ENCODE measurements around the gene RNF224. TPM values are rescaled to one million over a fixed set of nuclear protein-coding genes. Genes with fewer than 3 reads are reported as not detected.
A peak's percentile ranks its signal among the peaks of the same experiment; 100 is the strongest.

Gene RNF224
- total RNA-seq, 1 donor = not detected

DNA sequence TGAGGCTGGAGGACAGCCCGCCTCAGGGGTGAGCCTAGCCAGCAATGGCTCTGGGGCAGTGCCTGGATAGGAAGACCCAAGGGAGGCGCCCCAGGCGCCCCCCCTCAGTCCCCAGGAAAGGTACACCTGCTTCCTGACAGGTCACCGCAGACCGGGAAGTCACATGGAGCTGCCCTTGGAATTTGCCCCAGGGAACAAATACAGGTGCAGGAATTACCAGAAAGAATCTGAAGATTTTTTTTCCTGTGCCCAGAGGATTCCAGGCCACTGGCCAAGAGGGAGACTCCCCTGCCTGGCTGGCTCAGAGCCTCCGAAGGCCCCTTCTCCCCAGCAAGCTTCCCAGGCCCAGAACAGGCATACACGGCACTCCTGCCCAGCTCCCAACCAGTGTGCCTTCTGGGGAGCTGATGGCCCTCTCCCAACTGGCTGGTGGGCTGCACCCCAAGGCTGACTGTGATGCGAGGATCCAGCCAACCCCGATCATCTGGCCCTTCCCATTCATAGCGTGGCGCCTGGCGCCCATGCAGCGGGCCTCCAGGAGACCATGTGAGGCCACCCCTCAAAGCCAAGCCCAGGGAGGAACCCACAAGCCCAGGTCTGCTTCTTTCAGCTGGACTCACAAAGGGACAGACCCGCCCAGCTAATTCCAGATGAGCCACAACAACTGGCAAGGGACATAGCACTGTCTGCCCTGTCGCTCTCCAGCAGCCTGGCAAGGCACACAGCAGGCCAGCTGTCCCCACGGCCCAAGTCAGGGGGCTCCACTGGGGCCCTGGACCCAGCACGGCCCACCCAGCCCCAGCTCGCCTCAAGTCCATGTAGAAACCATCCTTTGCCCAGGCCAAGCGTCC lies 29.0 kb upstream of the RNF224 start:
- TF ChIP-seq, protein P1, sequence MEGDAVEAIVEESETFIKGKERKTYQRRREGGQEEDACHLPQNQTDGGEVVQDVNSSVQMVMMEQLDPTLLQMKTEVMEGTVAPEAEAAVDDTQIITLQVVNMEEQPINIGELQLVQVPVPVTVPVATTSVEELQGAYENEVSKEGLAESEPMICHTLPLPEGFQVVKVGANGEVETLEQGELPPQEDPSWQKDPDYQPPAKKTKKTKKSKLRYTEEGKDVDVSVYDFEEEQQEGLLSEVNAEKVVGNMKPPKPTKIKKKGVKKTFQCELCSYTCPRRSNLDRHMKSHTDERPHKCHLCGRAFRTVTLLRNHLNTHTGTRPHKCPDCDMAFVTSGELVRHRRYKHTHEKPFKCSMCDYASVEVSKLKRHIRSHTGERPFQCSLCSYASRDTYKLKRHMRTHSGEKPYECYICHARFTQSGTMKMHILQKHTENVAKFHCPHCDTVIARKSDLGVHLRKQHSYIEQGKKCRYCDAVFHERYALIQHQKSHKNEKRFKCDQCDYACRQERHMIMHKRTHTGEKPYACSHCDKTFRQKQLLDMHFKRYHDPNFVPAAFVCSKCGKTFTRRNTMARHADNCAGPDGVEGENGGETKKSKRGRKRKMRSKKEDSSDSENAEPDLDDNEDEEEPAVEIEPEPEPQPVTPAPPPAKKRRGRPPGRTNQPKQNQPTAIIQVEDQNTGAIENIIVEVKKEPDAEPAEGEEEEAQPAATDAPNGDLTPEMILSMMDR (IDR thresholded peaks at IDR 0.05; ENCODE audit: insufficient read depth, low read depth, low read length) = no peak
- no peak overlapping the region for H3K4me3 ChIP-seq (ENCODE audit: low read depth, low read length)
- no peak for DNase-seq (ENCODE audit: low read depth)

DNA sequence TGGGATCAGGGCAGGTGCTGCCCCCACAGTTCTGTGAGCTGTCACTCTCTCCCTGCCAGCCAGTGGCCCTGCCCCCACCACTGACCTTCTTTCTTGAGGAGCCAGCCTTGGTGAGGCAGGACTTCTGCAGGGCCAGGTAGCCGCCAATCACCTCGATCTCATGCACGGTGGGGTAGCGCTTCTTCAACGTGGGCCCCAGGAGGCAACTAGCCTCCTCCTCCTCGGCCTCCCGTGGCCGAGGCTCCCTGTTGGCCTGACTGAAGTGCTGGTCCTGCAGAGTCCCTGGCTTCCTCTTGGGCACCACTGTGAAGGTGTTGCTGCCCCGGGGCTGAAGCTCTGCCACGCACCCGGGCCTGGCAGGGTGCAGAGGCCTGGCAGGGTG lies 28.4 kb upstream of the RNF224 start:
- TF ChIP-seq, protein P1 (IDR thresholded peaks at IDR 0.05; ENCODE audit: insufficient read depth, low read depth, low read length) = no peak
- no peak for DNase-seq (ENCODE audit: low read depth)
- peak overlapping the region; percentile 54 for H3K4me3 ChIP-seq (ENCODE audit: low read depth, low read length)

DNA sequence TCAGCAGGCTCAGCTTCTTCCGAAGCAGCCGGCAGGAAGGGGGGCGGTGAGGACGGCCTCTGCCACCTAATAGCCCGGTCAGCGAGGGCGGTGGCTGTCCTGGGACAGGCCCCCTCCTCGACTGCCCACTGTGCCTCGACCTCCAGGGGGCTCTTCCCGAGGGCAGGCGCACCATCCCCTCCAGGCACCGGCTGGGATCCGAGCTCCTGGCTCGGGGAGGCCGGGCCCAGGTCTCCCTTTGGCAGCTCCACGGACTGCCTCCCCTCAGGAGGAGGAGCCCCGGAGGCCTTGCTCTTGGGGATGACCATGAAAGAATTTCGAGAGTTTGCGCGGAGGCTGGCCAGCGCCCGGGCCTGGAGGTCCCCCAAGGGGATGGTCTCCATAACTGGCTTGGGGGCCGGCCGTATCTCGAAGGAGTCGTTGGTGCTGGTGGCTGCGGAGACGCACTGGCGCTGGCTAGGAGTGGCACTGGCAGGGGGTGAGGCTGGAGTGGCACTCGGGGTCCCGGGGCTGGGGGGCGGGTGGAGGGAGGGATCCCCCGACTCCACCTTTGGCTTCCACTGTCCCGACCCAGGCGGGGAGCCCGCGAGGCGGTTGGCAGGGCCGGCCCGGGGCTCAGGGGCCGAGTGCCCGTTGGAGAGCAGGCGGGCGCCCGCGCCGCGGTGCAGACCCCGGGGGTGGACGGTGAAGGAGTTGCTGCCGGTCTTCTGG lies 27.7 kb upstream of the RNF224 start:
- TF ChIP-seq, protein P1 (IDR thresholded peaks at IDR 0.05; ENCODE audit: insufficient read depth, low read depth, low read length) = no peak
- DNase-seq (ENCODE audit: low read depth) = peak; percentile 35
- peak overlapping the region; percentile 54 for H3K4me3 ChIP-seq (ENCODE audit: low read depth, low read length)

DNA sequence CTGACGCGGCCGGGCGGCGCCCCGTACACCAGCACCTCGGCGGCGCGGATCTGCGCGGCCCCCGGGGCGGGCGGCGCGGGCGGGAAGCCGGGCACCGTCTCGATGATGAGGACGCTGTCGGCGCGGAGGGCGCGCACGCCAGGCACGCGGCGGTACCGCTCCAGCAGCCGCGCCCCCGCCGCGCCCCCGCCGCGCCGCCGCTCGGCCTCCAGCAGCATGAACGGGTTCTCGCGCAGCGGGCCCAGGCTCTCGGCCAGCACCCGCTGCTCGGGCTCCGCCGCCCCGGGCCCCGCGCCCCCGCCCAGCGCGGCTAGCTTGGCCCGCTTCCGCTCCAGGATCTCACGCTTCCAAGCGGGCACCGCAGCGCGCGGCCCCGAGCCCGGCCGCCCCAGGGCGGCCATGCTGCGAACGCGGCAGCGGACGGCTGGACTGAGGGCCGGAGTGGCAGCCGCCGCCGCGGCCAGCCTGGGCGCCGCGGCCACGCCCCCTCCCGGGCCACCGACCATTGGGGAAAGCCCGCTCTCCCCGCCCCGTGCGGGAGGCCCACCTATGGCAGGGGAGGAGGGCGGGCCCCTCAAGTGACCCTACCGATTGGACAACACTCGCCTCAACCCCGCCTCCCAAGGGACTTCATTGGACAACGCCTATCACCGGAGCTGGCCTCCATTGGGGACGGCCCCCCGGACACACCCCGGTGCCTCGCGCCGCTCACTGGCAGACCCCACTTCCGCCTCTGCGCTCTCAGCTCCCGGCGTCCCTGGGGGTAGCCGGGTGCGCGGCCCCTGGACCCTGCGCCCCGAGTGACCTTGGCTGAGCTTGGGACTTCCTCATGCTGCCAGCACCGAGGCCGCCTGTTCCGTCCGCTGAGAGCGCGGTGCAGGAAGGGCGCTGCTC lies 26.7 kb upstream of the RNF224 start, which contains the start of gene TPRN:
Gene TPRN, minus strand, starts transcription at position 431 of the 894 bp plus-strand sequence. Its CDS starts 30 bp downstream, at position 401.
- peak within 1 kb of the TSS; percentile 76 for H3K4me3 ChIP-seq (ENCODE audit: low read depth, low read length)
- TF ChIP-seq, protein P1 (IDR thresholded peaks at IDR 0.05; ENCODE audit: insufficient read depth, low read depth, low read length) = no peak
- peak; percentile 99 for DNase-seq (ENCODE audit: low read depth)

DNA sequence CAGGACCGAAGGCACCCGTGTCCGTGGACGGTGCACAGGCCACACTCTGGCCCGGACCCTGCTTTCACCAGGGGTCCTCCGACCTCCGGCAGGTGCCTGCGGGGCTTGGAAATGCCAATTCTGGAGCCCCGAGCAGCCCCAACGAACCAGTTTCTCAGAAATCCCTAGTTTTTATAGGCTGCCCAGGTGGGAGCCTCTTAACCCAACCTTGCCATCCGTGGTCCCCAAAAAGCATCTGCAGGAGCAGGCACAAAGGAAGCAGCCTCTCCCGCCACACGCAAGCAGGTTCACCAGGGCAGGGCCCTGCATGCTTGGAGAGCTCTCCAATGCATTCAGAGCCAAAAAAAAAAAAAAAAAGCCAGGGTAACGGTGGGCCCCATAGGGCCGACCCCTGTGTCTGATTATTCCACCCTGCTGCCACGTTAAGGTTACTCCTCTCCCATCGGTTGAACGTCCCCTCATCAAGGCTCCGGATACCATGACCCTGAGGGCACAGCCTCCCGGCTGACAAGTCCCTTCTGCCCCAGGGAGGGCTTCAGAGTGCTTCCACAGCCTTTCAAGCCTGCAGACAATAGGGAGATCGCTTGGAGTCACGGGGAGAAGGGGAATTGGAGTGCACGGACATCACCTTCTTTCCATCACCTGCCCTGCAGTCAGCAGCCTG lies 26.0 kb upstream of the RNF224 start:
- peak overlapping the region; percentile 76 for H3K4me3 ChIP-seq (ENCODE audit: low read depth, low read length)
- TF ChIP-seq, protein P1 (IDR thresholded peaks at IDR 0.05; ENCODE audit: insufficient read depth, low read depth, low read length) = no peak
- DNase-seq (ENCODE audit: low read depth) = no peak

DNA sequence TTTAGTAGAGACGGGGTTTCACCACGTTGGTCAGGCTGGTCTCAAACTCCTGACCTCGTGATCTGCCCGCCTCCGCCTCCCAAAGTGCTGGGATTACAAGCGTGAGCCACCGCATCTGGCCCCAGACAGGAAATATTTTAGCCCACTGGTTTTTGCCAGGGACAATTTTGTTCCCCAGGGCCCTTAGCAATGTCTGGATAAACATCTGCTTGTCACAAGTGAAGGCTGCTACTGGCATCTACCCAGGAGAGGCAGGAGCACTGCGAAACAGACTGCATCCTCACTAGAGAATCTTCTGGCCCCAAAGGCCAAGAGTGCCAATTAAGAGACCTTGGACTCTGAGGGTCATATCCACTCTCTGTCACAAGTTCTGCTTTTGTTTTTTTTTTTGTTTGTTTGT lies 24.3 kb upstream of the RNF224 start:
- no peak overlapping the region for H3K4me3 ChIP-seq (ENCODE audit: low read depth, low read length)
- TF ChIP-seq, protein P1 (IDR thresholded peaks at IDR 0.05; ENCODE audit: insufficient read depth, low read depth, low read length) = no peak
- no peak for DNase-seq (ENCODE audit: low read depth)

Data from fibroblast of villous mesenchyme (primary cell).